ENCODE data around the gene RBM10.

RBM10 gene

DNA sequence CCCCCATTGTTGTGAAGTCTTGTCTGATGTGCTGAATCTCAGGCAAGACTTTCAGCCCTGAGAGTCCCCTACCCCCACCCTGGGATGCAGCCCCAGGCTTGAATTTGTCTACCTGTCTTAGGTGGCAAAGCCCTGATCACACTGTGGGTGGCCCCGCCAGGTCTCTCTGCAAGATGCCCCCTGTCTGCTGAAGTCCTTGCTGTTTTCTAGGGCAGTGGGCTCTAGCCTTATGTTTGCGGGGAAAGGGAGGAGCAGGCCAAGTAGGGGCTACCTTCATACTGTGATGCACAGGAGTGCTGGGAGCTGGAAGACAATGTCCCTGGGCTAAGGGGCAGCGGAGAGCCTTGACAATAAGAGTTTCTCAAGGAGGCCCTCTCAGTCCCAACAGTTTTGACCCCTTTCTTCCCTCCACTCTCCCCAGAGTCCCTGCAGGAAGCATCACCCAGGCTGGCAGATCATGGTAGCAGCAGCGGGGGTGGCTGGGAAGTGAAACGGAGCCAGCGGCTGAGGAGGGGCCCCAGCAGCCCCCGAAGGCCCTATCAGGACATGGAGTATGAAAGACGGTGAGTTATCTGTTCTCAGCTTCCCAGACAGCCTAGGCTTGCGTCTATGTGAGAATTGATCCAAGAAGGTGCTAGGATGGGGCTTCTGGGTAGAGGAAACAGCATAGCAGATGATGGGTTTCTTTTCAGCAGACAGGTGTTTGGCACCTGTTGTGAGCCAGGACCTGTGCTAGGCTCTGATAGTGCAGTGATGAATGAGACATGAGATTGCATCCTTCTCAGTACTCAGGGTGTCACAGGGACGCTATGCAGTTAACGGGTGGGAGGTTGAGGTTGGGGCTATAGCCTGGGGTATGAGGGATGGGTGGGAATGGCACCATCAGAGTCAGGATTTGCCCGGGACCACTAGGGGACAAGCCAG, 2.2 kb downstream of the RBM10 start:
- DNase-seq, result no peak

DNA sequence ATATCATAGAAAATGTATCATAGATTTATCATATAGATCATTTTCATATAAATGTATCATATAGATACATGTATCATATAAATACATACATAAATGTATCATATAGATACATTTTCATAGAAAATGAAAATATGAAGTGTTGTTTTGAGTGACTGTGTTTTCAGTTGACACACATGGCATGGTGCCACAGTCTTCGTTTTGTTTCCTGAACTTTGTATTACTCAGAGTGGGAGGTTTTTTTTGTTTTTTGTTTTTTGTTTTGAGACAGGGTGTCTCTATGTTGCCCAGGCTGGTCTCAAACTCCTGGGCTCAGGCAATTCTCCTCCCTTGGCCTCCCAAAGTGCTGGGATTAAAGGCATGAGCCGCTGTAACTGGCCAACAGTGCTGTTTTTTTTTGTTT, 3.9 kb downstream of the RBM10 start:
- DNase-seq, result no peak

DNA sequence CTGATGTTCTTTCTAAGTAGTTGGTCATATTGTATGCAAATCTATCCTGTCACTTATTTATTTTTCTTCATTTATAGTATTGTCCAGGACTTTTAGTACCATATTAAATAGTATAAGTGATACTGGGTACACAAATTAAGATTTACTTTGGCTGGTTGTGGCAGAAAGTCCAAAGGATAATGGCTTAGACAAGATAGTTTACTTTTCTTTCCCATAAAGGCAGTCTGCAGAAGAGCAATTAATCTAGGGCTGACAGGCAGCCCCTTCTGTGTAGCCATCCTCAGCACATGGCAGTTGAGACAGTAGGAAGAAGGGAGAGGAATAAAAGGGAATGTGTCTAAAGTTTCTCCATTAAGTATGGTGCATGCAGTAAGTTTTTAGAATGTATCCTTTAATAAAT, 6.4 kb downstream of the RBM10 start:
- no peak for DNase-seq

DNA sequence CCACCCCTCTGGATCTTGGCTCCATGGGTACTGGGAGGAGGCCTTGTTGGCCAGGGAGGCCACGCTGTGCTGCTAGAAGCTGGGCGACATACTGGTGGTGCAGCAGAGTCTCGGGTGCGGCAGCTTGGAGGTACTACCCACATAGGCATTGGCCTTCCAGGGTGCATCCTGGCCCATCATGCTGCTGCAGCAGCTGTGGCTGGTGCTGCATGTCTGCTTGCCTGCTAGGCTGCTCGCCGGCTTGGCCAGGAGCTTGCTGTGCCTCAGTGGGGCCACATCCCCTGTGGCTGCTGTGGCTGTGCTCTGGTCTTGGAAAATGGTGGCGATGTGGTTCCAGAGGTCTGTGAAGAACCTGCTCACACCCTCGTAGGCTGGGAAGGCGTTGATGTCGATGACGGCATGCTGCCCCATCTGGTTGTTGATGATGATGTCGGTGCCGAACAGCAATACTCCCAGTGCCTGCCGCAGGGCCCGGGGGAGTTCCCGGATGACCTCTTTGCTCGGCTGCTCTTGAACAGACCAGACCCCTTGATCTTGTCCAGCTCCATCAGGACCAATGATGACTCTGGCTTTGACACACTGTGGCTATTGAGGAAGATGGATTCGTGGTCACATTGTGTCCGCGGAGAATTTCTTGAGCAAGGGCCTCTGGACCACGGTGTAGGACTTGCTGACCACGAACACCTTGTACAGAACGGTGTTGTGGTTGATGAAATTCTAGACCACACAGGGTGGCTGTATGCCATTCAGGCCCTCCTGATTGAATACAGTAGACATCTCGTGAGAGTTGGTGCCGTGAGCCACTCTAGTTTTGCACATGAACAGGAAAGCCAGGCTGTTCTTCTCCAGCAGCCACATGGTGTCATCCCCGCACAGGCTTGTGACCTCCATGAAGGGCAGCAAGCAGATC, 11.8 kb downstream of the RBM10 start:
- no peak for DNase-seq

DNA sequence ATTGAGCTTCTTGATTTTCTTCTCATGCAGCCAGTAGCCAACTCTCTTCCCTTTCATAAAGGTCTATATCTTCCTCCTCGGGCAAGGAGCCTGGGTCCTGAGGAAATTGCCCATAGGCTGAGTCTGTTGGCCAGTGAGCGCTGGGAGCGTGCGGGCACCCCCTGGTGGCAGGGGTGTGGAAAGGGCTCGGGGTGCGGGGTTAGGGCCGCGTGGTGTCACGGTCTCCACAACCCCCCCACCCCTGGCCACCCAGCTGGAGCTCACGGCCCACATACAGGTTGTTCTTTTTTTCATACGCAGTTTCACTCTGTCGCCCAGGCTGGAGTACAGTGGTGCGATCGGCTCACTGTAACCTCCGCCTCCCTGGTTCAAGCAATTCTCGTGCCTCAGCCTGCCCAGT, 13.1 kb downstream of the RBM10 start:
- no peak for DNase-seq

DNA sequence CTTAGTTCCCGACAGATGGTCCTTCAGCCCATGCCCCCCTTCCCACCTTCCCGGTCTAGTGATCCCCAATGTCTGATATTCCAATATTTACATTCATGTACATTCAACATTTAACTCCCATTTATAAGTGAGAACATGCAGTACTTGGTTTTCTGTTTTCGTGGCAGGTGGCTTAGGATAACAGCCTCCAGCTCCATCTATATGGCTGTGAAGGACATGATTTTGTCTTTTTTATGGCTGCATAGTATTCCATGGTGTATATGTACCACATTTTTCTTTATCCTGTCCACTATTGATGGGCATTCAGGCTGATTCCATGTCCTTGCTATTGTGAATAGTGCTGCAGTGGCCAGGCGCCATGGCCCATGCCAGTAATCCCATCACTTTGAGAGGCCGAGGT, 13.8 kb downstream of the RBM10 start:
- no peak for DNase-seq

DNA sequence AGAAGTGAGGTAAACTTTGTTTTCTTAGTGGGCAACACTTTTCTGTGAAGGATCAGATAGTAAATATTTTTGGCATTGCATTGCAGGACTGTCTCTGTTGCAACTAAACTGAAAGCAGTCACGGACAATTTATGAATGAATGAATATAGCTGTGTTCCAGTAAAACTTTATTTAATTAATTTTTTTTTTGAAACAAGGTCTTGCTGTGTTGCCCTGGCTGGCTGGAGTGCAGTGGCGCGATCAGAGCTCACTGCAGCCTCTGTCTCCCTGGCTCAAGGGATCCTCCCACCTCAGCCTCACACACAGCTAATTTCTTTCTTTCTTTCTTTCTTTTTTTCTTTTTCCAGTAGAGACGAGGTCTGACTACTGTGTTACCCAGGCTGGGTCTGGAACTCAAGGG, 15.8 kb downstream of the RBM10 start:
- DNase-seq, result no peak

DNA sequence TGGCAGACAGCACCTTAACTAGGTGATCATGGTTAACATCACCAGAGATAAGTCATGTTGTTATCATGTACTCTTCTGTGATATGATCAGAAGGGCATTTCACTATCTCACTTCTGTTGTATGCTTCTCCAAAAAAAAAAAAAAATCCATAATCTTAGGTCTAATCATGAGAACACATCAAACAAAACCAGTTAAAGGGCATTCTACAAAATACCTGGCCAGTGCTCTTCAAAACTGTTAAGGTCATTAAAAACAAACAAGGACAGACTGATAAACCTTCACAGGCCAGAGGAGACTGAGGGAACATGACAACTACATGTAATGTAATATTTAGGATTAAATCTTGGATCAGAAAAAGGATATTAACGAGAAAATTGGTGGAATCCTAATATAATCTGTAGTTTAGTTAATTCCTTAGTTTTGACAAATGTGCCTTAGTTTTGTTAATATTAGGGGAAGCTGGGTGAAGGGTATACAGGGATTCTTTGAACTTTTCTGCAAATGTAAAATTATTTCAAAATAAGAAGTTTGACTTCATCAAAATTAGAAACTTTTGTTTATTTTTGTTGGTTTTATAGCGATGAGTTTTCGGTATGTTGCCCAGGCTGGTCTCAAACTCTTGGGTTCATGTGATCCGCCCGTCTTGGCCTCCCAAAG, 18.0 kb downstream of the RBM10 start:
- no peak for DNase-seq

DNA sequence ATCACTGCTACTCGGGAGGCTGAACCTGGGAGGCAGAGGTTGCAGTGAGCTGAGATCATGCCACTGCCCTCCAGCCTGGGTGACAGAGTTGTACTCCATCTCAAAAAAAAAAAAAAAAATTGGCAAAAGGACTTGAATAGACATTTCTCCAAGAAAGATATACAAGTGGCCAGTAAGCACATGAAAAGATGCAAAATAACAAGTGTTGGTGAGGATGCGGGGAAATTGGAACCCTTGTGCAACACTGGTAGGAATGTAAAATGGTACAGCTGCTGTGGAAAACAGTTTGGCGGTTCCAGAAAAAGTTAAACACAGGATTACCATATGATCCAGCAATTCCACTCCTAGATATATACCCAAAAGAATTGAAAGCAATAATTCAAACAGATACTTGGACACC, 19.4 kb downstream of the RBM10 start:
- DNase-seq, result no peak

DNA sequence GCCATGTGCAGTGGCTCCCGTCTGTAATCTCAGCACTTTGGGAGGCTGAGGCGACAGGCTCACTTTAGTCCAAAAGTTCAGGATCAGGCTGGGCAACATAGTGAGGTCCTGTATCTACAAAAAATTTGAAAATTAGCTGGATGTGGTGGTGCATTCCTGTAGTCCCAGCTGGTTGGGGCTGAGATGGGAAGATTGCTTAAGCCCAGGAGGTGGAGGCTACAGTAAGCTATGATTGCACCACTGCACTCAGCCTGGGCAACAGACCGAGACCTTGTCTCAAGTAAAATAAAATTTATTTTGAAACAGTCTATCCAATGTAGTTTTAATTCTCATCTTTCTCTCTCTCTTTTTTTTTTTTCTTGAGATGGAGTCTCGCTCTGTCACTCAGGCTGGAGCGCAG, 21.1 kb downstream of the RBM10 start:
- DNase-seq, result no peak

DNA sequence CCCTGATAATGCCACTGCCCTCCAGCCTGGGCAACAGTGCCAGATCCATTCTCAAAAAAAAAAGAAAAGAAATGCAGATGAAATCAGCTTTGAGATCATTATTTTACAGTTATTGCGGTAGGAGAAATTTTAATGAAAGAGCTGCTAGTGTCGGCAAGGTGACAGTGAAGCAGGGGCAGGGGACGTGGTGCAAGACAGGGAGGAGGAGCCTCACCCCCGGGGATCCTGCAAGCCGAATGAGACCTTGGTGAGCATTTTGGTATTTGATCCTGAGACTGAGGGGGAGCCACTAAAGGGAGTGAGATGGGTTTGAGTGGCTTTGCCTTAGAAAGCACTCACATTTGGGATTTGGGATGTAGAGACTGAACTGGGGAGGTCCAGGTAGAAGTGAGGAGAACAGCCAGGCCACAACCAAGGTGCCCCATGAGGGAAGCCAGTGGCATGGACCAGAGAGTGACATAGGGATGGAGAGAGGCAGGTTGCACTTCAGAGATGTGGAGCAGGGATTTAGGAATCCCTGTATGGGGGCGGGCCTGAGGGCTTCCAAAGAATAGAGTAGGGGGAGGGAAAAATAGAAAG, 23.6 kb downstream of the RBM10 start:
- DNase-seq, result no peak

DNA sequence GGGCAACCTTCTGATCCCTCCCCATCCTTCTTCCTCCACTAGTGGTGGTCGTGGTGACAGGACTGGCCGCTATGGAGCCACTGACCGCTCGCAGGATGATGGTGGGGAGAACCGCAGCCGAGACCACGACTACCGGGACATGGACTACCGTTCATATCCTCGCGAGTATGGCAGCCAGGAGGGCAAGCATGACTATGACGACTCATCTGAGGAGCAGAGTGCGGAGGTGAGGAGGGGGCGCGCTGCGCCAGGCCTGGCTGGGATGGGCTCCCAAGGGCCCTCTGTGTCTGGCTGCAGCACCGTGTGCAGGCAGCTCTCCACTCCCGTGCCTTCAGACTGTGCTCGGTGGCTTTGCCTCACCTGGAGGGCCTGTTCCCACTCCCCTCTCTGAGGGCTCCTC, 24.3 kb downstream of the RBM10 start:
- no peak for DNase-seq

DNA sequence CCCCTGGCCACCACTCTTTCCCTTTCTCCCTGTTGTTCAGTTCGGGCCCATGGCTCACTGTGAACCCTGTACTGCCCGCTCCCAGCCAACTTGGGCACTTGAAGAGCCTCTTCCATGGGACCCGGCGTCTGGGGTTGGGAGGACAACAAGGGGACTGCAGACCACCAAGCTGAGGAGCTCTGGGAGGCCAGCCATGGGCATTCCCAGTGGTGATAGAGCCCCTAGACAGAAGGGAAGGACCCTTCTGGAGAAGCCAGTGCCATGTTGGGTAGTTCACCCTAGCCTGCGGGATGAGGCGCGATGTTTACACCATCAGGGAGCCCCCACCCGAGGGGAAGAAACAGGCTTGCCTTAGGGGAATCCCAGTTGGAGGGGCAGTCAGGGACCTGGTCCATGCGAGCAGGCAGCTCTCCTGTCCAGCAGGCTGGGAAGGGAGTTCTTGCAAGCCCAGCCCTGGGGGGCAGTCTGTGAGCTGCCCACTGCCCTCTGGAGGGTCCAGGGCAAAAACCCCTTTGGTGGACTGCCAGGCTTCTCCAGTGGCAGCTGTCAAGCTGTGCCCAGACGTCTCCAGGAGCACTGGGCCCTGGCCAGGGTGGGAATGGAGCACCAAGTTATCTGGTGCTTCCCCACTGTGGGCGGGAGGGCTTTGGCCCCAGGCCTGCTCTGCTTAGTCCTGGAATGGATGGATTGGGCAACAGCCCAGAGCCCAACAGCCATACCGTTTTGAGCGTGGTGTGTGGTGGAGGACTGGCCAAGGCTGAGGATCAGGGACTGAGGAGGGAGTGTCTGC, 24.9 kb downstream of the RBM10 start:
- no peak for DNase-seq

DNA sequence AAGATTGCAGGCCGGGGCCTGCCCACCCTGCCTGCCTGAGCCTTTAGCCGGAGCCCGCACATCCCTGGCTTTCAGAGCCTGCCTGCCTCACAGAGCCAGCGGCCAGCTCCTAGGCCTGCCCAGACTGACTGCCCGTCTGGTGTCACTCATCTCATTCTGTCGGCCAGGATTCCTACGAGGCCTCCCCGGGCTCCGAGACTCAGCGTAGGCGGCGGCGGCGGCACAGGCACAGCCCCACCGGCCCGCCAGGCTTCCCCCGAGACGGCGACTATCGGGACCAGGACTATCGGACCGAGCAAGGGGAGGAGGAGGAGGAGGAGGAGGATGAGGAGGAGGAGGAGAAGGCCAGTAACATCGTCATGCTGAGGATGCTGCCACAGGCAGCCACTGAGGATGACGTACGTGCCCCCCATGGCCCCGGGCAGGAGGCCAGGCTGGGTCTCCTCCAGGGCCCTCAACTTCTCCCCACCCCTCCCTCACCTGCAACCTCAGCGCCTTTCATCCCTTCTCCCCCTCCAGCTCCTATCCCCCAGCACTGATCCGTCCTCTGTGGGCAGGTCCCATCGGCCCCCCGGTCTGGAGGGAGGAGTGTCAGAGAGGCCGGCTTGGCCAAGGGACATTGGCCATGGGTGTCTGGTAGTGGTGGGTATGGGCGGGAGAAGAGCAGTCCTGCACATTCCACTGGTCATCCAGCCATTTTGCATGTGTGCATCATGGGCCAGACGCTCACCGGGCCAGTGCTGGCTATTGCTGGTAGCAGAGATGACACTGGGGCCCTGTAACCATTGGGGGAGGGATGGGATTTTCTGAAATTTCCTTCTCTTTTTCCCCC, 26.1 kb downstream of the RBM10 start:
- no peak for DNase-seq

DNA sequence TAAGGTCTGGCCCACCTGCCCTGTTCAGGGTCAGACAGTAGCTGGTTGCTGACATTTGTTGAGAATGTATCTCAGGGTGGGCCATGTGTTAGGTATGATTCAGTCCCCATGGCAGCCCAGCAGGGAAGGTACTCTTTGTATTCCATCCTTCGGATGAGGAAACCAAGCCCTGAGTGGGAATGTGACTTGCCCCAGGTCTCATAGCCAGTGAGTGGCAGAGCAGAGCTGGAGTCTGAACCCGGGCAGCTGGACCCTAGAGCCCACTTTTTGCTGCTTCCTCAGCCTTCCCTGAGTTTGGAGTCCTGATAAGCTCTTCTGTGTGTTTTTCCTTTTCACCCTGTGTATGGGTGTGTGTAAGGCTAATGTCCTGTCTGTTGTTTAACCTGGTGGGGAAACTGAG, 27.0 kb downstream of the RBM10 start:
- no peak for DNase-seq

DNA sequence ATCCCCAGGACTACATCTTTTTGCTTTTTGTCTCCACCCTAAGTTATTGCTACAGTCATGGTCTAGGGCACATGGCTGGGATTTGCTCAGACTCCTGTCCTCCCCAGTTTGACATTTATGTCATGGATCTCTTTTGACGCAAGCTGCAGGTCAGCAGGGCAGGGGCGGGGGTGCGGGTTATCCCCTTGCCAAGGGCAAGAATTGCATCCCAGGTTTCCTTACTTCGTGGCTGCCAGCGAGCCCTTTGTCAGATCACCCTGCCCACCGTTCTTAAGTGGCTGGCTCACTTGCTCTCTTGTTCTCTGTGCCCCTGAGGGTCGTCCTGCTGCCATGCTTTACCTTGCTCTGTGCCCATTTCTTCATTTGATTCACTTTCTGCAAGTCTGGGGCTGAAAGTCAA, 27.5 kb downstream of the RBM10 start:
- DNase-seq, result no peak

DNA sequence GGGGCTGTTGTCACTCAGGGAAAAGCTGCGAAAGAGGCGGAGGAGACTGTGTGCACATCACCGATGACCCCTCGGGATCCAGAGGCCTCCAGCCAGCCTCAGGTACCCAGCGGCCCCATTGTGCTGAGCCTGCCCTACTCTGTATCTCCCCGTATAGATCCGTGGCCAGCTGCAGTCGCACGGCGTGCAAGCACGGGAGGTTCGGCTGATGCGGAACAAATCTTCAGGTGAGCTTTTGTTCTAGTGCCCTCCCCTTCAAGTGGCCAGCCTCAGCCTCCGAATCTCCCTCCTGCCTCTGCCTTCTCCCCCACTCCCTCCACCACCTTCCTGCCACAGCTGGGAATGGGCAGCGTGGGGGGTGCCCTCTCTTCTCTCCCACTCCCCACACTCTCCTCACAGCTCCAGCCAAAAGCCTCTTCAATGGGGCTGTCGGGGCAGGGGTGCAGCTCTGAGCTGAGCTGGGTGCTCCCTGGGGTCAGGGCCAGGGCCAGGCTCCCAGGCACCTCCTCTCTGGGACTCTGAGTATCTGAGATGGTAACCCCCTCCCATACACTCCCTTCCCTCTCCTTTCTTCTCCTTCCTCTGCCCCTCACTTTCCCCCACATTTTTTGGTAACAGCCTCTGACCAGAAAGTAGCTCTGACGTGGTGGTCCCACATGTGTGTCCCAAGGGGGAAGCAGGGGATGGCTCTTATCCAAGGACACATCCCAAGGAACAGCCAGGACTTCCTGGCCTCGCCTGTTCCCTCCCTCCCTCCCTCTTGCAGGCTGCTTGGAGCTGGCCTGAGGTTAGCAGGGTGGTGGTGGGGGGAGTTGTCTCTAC, 28.2 kb downstream of the RBM10 start:
- no peak for DNase-seq

DNA sequence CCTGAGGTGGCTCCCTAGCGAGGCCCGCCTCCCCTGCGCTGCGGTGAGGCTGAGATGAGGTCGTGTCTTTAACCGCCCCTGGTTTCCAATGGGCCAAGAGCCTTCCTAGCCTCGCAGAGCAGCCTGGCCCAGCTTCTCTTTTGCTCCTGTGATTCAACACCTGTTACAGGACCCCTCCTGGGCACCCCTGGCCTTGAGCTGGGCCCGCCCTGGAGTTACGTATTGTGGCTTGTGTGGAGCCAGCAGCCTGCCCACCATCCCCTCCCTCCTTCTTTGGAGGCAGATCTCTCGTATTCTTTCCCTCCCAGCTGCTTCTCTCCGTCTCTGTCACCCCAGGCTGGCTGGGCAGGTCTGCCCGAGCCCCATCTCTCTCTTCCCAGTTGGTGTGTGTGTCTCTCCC, 29.4 kb downstream of the RBM10 start:
- DNase-seq, result no peak

DNA sequence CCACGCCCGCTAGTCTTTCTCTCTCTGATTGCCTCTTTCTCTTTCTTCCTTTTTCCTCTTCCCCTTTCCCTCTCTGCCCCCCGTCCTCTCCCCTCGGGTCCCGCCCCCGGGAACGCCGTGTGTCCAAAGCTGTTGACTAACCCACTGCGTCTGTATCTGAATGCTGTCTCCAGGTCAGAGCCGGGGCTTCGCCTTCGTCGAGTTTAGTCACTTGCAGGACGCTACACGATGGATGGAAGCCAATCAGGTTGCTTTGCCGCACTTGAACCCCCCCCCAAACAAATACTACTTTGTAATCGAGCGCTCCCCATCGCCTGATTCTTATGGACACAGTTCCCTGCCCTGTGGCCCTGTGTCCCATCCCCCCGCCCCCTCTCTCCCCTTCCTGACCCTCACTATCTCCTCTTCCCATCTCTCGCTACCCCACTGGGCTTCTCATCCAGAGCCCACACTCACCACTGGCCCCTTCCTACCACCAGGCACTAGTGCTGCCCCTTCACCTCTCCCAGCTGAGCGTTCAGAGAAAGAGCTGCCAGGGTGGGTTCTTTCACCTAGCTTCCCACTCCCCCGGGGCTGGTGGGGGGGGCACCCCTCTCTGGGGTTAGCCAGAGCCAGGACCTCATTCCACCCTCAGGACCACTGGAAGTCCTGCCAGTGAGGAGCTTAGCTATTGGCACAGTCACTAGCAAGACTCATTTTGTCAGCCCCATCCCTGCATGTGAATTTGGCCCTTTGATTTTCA, 30.0 kb downstream of the RBM10 start:
- no peak for DNase-seq

DNA sequence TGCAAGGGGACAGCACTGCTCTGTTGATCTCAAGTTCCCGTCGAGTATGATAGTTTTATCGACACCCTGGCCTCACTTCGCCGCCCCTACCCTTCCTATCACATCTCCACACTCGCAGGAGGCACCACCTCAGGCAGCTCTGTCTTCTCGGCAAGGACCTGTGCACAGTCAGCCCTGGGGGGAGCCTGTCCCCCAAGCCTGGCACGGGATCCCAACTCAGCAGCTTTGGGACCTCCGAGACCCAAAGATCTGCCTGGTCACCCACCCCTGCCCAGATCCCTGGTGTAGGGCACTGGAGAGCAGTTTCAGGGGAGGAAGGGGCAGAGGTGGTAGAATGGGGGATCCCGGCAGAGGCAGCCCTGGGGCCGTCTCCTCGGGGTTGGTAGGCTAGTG, 30.6 kb downstream of the RBM10 start:
- DNase-seq, result no peak

Data from NCI-H524 (cell line).